ENCODE data around the gene CD34.

Gene CD34

DNA sequence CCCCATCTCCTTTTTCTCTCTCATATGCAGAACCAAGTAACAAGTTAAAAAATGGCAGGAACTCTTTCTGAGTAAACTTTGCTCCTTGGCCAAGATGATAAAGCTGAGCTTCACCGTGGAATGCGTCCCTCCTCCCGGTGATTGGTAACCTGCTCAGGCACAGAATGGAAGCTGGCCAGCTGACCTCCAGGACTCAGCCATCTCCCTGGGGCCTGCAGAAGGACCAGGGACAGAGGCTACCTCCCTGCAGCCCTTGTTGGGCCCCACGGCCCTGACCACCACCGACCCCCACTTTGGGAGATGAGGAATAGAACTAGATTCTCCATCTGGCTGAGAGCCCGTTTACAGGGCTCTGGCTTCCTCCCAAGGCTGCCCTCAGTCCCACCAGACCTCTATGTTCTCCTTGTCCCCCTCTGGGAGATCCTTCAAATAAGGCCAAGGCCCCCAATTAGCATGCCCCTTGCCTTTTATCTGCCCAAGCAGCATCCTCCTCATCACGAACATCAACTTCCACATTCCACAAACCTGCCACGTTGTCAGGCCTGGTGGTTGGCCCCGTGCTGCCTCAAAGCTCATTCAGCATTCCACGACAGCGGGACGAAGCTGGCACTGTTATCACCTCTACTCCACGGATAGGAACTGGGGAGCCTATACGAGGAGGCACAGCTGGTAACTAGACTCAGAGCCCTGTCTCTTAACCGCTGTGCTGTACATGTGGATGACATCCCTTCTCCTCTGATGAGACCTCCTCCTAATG, 74.2 kb downstream of the CD34 start:
- no peak for DNase-seq (ENCODE audit: low read depth in 2 of 3, low spot score in 2 of 3)

DNA sequence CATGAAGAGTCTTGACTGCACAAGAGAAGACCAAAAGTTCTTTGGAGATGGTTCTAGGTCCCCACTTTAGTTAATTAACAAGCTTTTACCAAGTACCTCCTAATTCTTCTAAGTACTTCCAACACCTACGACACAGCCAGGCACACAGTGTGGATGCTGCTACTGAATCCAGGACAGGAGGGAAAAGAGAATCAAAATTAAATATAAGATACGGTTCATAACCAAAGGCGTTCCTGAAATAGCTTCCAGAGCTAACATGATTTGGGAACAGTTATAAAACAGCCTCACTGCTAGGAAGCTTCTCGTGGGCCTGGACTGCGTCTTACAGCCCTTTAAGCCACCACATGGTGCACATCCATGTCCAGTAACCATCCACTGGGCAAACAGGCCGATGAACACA, 75.0 kb downstream of the CD34 start:
- DNase-seq (ENCODE audit: low read depth in 2 of 3, low spot score in 2 of 3) = no peak

DNA sequence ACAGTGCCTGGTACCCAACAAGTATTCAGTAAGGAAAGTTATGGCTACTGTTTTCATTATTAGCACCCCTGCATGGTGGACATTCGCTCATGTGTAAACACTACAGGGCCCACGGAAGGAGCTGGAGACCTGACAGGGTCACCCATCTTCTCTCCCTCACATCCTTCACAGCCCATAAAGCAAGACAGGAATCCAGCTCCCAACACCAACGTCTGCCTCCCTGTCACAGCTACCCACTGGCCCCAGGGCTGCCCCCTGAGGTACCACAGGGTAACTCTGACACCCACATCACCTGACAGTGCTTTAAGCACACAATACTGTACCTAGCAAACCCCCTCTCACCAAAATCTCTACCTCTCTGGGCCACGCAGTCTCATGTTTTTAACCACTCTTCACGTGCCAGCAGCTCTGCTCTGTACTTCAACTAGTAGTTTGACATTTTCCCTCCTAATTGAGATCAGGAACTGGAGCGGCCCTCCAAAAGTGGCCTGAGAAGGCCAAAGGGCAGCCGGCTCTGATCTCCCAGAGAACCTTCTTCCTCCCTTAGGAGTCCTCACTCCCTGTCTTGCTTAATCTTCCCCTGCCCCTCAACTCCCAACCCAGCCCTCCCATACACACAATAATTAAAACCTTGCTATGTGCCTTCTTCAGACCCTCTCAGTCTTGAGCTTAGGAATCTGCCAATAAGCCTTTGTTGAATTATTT, 76.8 kb downstream of the CD34 start:
- no peak for DNase-seq (ENCODE audit: low read depth in 2 of 3, low spot score in 2 of 3)

DNA sequence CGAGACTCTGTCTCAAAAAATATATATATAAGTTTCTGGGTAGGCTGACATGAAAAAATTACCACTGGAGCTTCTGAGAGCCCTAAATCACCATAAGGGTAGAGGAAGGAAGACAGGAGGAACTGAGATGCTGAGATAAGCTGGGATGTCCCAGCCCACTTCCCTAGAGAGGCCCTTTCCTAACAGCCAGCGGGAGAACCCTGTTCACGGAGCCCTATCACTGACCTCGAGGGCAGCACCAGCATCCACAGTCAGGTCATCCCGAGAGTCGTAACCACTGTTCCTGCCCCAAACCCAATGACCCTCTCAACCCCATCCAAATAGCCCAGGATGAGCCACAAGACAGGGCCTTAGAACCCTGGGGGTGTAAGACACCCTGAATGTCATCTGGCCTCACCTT, 77.5 kb downstream of the CD34 start:
- DNase-seq (ENCODE audit: low read depth in 2 of 3, low spot score in 2 of 3) = no peak

DNA sequence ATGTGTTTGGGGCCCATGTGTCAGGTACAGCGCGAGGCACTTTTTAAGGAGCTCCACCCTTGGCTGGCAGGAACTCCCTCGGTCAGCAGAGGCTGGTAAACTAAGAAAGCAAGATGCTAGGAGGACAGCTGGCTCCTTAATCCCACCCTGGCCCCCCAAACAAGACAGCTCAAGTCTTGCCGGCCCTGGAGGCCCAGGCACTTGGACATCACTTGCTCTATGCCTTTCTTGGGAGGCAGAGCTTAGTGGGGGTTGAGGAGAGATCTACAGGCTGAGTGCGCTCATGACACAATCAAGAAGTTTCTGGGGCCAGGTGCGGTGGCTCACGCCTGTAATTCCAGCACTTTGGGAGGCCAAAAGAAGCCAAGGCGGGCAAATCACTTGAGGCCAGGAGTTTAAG, 78.1 kb downstream of the CD34 start:
- no peak for DNase-seq (ENCODE audit: low read depth in 2 of 3, low spot score in 2 of 3)

DNA sequence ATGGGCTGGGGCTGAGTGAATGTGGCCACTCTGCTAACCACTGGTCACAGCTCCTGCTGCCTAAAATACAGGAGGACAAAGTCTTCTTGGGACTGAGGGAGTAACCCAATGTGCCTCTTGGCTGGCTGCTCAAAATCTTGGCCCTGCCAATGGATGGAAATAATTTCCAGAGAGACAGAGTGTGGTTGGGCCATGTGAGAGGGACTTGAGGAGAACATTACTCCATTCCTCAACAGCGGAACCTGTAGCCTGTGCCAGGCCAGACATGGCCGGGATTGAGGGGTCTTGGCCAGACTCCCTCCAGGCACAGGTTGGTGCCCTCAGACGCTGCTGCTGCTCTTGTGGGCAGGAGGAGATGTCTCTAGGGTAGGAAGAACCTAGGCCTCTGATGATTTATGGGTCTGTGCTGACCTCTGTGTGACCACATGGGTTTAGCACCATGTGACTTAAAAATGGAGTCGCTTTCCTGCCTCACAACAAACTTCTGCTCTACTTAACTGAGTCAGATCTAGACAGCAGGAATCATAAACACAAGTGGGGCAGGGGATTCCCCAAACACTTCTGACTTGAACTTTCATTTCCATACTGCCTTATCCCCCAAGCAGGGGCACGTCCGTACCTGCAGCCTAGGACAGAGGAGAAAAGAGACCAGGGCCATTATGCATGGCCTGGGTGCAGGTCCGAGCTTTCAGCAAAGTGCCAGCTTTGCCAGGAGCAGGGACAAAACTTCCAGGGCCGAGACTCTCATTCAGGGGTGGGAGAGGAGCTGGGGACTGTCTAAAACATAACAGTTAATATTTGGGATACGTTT, 79.2 kb downstream of the CD34 start:
- DNase-seq (ENCODE audit: low read depth in 2 of 3, low spot score in 2 of 3) = peak in 1 of 3 experiments; percentile 17

All from activated CD8-positive, alpha-beta memory T cell treated with anti-CD3 and anti-CD28 coated beads for 48 hours (primary cell).